Mucosa of gallbladder (tissue), 1 donor: Measurements from ENCODE around the gene MRTFA. TPM values are rescaled to one million over a fixed set of nuclear protein-coding genes. Genes with fewer than 3 reads are reported as not detected.
"Not testable (repeated sequence)": the region's sequence is repeated elsewhere in the genome, so short reads cannot be mapped to it uniquely, and the experiment has no call there.

ENCODE experiments used
- DNase-seq: peaks from one replicate; pipeline ENCODE4 v3.0.0-alpha.2; 2020; ENCODE audit warnings: low spot score
- total RNA-seq: library from RNA; stranded (reverse); gene quantifications from one replicate; pipeline ENCODE4 v1.2.1, GENCODE V29; 2021
- donor health status: DM: no; HTN: no; CAD: no.

MRTFA gene
- total RNA-seq: 44.1 TPM

DNA sequence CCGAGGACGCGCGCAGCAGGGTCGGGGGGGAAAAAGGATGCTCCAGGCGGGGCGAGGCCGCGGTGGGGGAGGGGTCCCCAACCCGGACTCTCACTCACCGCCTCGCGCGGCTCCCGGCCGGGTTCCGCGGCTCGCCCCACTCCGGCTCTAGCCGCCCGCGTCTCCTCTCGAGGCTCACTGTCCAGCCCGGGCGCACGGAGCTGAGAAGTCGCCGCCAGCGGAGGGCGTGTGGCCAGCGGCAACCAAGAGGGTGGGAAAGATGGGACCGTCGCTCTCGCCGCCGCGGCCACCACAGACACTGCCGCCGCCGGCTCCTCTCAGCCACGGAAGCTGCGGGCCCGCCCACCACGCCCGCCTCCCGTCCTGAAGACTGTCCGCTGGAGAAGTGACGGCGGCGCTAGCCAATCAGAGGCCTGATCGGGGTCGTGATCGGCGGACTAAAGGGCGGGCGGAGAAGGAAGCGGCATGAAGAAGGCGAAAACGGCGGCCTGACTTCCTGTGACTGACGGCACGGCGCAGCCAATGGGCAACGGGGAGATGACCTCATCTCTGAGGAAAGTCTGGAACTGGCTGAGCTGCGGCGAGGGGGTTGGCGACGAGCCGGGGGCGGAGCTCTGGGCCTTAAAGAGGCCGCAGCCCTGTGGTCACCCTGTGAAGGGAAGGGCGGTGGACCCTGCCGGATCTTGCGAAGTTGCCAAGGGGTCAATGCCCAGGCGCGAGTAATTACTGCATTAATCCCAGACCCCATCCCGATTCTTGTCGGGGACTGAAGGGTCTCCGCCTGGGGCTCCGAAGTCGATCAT is at the start of gene MRTFA:
Gene MRTFA, minus strand, starts transcription at position 340 of the 803 bp plus-strand sequence.
- peak; percentile 100 for DNase-seq

- DNase-seq: no peak
These were observed 48.9 kb upstream of the MRTFA start for GRCh38 chr22:40685406-40685805.

DNA sequence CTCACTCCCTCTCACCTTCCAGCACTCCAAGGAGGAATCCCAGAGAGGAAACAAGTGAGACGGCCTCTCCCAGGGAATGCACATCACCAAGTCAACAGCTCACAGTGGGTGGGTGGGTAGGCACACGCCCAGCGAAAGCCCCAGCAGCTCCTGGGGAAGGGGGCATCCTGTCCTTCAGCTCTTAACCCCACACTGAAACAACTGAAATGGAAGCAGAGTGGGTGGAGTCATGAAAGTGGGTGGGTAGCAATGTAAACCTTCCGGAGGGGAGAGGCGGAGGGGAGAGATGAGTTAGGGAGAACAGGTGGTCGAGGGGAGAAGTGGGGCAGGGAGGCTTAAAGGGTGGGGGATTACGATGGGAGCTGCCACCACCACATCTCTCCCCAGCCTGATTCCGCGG is 48.2 kb upstream of the MRTFA start:
- no peak for DNase-seq

DNA sequence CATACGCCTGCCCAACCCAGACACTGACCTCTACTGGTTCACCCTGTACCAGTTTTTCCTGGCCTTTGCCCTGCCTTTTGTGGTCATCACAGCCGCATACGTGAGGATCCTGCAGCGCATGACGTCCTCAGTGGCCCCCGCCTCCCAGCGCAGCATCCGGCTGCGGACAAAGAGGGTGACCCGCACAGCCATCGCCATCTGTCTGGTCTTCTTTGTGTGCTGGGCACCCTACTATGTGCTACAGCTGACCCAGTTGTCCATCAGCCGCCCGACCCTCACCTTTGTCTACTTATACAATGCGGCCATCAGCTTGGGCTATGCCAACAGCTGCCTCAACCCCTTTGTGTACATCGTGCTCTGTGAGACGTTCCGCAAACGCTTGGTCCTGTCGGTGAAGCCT is 44.9 kb upstream of the MRTFA start:
- DNase-seq: no peak

GRCh38 chr22:40680819-40681183 is 44.3 kb upstream of the MRTFA start:
- no peak for DNase-seq

- DNase-seq: no peak
These were observed 43.7 kb upstream of the MRTFA start for GRCh38 chr22:40679964-40680818.

- no peak for DNase-seq
These were observed 42.9 kb upstream of the MRTFA start, which contains the start of gene MCHR1 for GRCh38 chr22:40679249-40679963. Gene MCHR1, plus strand, starts transcription at chr22:40679484. Its CDS starts 169 bp downstream, at chr22:40679653.

GRCh38 chr22:40678493-40679248 is 42.2 kb upstream of the MRTFA start:
- no peak for DNase-seq

DNA sequence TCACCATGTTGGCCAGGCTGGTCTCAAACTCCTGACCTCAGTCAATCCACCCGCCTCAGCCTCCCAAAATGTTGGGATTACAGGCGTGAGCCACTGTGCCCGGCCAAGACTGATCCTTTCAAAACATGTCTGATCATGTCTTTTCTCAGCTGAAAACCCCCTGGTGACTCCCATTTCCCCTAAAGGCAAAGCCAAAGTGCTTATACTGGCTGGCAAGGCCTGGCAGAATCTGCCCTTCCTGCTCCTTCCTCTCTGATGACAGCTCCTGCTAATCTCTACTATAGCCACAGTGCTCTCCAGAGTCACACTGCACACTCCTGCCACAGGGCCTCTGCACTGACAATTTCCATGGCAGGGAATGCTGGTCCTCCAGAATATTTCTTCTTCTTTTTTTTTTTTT is 40.1 kb upstream of the MRTFA start:
- no peak for DNase-seq

GRCh38 chr22:40676166-40676565 is 39.6 kb upstream of the MRTFA start:
- DNase-seq: not testable (repeated sequence)

DNA sequence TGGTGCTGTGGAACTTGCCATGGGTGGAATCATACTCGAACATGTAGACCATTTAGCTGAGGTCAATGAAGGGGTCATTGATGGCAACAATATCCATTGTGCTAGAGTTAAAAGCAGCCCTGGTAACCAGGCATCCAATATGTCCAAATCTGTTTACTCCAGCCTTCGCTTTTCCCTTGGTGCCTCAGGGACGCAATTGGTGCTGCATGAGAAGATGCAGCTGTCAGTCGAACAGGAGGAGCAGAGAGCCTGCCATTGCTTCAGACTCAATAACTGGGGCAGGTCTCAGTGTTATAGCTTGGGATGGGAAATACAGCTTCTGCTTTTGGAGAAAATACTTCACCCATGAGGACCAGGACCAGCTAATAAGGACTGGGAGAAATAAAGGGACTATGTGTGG is 37.8 kb upstream of the MRTFA start:
- no peak for DNase-seq

DNA sequence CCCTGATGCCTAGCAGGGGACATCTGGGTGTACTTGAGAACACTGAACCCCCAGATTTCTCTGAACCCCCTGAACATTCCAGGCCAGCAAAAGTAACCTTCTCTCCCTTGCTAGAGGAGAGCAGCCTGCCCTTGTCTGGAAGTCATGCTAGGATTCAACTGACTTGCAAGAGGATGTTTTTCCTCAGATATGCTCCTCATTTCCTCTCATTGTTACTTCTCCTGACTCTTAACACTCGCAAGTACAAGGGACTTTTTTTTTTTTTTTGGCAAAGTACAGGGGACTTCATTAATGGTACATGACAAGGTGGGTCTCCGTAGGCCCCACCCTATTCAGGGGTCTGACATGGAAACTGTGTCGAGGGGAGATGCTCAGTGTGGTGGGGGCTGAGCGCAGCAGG is 36.5 kb upstream of the MRTFA start:
- DNase-seq: no peak

GRCh38 chr22:40671796-40672360 is 35.4 kb upstream of the MRTFA start:
- DNase-seq: no peak

DNA sequence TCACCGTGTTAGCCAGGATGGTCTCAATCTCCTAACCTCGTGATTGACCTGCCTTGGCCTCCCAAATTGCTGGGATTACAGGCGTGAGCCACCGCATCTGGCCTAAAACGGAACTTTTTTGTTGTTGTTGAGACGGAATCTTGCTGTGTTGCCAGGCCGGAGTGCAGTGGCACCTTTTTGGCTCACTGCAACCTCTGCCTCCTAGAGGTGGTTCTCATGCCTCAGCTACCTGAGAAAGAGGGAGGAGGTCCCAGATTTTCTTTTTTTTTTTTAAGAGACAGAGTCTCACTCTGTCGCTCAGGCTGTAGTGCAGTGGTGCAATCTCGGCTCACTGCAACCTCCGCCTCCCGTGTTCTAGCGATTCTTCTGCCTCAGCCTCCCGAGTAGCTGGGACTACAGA is 34.9 kb upstream of the MRTFA start:
- no peak for DNase-seq

DNA sequence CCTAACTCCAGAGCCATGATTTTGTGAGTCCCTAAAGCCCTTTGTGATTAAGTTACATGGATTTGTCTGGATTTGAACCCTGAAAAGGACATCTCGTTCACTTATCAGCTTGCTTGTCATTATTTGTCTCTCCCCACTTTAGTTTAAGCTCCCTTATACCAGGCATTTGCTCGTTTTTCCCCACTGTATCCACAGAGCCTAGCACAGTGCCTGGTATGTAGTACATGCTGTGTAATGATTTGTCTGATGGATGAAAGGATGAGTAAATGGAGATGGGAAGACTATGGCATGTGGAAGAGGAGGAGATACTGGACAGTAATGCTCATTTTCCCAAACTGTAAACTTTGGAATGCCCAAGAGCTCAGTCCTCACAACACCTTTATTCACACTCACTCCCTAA is 33.5 kb upstream of the MRTFA start:
- no peak for DNase-seq

GRCh38 chr22:40668611-40669411 is 32.3 kb upstream of the MRTFA start:
- no peak for DNase-seq

DNA sequence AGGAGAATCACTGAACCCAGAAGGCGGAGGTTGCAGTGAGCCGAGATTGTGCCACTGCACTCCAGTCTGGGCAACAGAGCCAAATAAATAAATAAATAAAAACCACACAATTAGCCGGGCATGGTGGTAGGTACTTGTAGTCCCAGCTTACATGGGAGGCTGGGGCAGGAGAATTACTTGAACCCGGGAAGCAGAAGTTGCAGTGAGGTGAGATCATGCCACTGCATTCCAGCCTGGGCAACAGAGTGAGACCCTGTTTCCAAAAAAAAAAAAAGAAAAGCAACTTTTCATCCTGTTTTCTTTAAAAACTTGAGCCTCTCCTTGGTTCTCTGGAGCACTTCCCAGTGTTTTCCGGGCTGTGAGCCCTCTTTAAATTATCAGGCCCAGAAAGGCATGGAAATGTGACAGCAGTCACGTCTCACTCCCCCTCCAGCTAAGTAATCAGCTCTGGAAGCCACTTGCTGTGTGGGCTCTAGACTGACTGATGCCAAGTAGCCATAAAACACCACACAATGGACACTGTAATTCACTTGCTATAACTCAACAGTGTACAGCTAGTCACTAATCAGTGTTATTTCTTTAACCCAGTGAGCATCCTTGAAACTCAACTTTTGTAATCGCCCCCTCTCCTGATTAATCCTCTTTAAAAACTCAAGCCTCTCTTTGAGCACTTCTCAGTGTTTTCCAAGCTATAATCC is 29.8 kb upstream of the MRTFA start:
- DNase-seq: no peak

GRCh38 chr22:40665312-40665711 is 28.8 kb upstream of the MRTFA start:
- DNase-seq: no peak

DNA sequence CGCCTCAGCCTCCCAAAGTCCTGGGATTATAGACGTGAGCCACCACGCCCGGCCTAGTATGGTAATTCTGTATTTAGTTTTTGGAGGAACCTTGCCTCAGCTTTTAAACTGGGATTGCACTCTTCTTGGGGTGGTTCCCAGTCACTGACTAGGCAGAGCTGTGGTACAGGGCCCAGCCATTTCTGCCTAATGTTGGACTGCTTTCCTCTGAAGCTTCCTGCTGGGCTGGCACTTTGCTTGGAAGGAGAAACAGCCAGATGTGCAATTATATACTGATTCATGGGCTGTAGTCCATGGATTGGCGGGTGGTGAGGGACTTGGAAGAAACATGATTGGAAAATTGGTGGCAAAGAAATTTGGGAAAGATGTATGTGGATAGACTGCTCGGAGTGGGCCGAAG is 25.2 kb upstream of the MRTFA start:
- no peak for DNase-seq

- no peak for DNase-seq
These were observed 24.2 kb upstream of the MRTFA start for GRCh38 chr22:40660730-40661129.
